Spleen (tissue), 11 donors: ENCODE results near the gene SLAMF9. TPM values are rescaled to one million over a fixed set of nuclear protein-coding genes. Genes with fewer than 3 reads are reported as not detected.

ENCODE experiments used
- DNase-seq: peaks from one replicate; pipeline ENCODE4 v3.0.0-alpha.2; 2020
- H3K27ac ChIP-seq, 8 donors: fragments of 200-600 bp; sonication (generic) in 7 of 8; 1 replicate in 4 of 8; 2 replicates in 4 of 8; pipeline versions ENCODE4 v1.5.0 to v1.8.0; 2016 to 2021; ENCODE audit warnings: inconsistent platforms in 4 of 8, mild to moderate bottlenecking in 4 of 8, moderate library complexity in 1 of 8
- H3K27me3 ChIP-seq, 7 donors: fragments of 200-600 bp; sonication (generic) in 6 of 7; replicated peaks in 1 of 7; 1 replicate in 4 of 7; 2 replicates in 3 of 7; pipeline versions ENCODE4 v1.5.0 to v1.8.0; 2016 to 2021; ENCODE audit warnings: inconsistent platforms in 3 of 7, mild to moderate bottlenecking in 1 of 7
- H3K36me3 ChIP-seq, 6 donors: fragments of 200-600 bp; sonication (generic) in 5 of 6; 1 replicate in 4 of 6; 2 replicates in 2 of 6; pipeline versions ENCODE4 v1.5.0 to v1.8.0; 2016 to 2021; ENCODE audit warnings: inconsistent platforms in 2 of 6
- H3K4me1 ChIP-seq, 6 donors: fragments of 200-600 bp; sonication (generic) in 5 of 6; 1 replicate in 3 of 6; 2 replicates in 3 of 6; pipeline versions ENCODE4 v1.5.0 to v1.8.0; 2016 to 2021; ENCODE audit warnings: inconsistent platforms in 3 of 6
- H3K4me3 ChIP-seq, 8 donors: fragments of 200-600 bp; sonication (generic) in 7 of 8; 1 replicate in 4 of 8; 2 replicates in 4 of 8; pipeline versions ENCODE4 v1.5.0 to v1.8.0; 2016 to 2021; ENCODE audit warnings: inconsistent platforms in 4 of 8, mild to moderate bottlenecking in 4 of 8, moderate library complexity in 2 of 8
- H3K9me3 ChIP-seq, 8 donors: fragments of 200-600 bp; sonication (generic) in 7 of 8; 1 replicate in 4 of 8; 2 replicates in 4 of 8; pipeline versions ENCODE4 v1.5.0 to v1.8.0; 2016 to 2021; ENCODE audit warnings: inconsistent platforms in 4 of 8
- CTCF ChIP-seq, 11 experiments: fragments of 200-600 bp in 7 of 11; fragments of 450-650 bp in 4 of 11; sonication (generic) in 4 of 11; IDR thresholded peaks in 8 of 11; conservative IDR thresholded peaks in 3 of 11; 1 replicate in 7 of 11; 2 replicates in 4 of 11; pipeline versions ENCODE4 v1.4.0 to v1.8.0; 2016 to 2021; ENCODE audit warnings: antibody characterized with exemption in 11 of 11, inconsistent platforms in 4 of 11, mild to moderate bottlenecking in 1 of 11
- POLR2A ChIP-seq, 3 donors: fragments of 450-650 bp; IDR thresholded peaks; one replicate each; pipeline ENCODE4 v1.5.1; 2017; ENCODE audit warnings: antibody characterized with exemption in 3 of 3, mild to moderate bottlenecking in 1 of 3
- POLR2AphosphoS5 ChIP-seq, 3 donors: sonication (generic); formaldehyde crosslinking; IDR thresholded peaks; one replicate each; pipeline ENCODE4 v1.5.1; 2017; ENCODE audit warnings: antibody characterized with exemption in 3 of 3
- WGBS, 5 donors: extraction: QIAGEN DNeasy Blood & Tissue Kit in 3 of 5; methylation state at CpG; one replicate each; pipeline versions ENCODE4 v1.1.5 to v1.1.7; 2013 to 2018; 5-methylcytosine and 5-hydroxymethylcytosine counted together
- intact Hi-C: fragments of 100-400 bp; cut with DNase I; formaldehyde crosslinking; loops from one replicate; pipeline ENCODE4 v1.15.0; 2023; ENCODE audit warnings: low total_unique reads
- polyA plus RNA-seq, 3 donors: library from polyadenylated mRNA; stranded (reverse); fragments of 200-250 nt; gene quantifications; one replicate each; pipeline ENCODE4 v1.2.1, GENCODE V29; 2013
- total RNA-seq, 7 donors: library from RNA; depleted of rRNA in 3 of 7; stranded (reverse); fragments of >200 nt in 3 of 7; fragmentation: NEBNext Ultra II Directional in 4 of 7; extraction: Animal tissue kit (Norgen Biotek cat#: 25700) in 4 of 7; gene quantifications; one replicate each; pipeline versions ENCODE4 v1.1.0 to v1.2.1, GENCODE V29; 2016 to 2021
- donor health status: healthy with polysubstance abuse.
- donor health status: DM: no; HTN: no; CAD: no; lungs with moderate emphysema.
- donor health status: DM: no; HTN: no; CAD: no.
- donor health status: Bipolar disorder and iron deficiency.
- donor health status: healthy.
- donor health status: DM: no; HTN: no; CAD: no.
- donor health status: DM: yes; HTN: yes; CAD: no.

The SLAMF9 gene
- total and polyA plus RNA-seq, 10 donors, result 0.14 to 1.3 (median 0.46) TPM; not detected in 4

- Histone ChIP-seq H3K27me3 (no peaks in the 10 kb centered on the region), H3K4me3 (no peak overlapping the region), H3K36me3 (no peaks in the 10 kb centered on the region), H3K27ac (no peak overlapping the region), H3K4me1 (no peaks in the 10 kb centered on the region), H3K9me3 (no peaks in the 10 kb centered on the region)
- TF ChIP-seq POLR2A (IDR thresholded peaks at IDR 0.05), result no peak
- no peak for TF ChIP-seq CTCF (IDR thresholded peaks at IDR 0.05 in 8 of 11, conservative IDR thresholded peaks at IDR 0.05 in 3 of 11)
- no peak for TF ChIP-seq POLR2AphosphoS5 (IDR thresholded peaks at IDR 0.05)
- 59 to 81% (median 70%) methylated on average over 5 of the region's 5 CpGs for WGBS, 5 donors
- intact Hi-C loops, result no loop called here
- DNase-seq, result no peak
These were observed 6.8 kb upstream of the SLAMF9 start for GRCh38 chr1:159960721-159961381.

GRCh38 chr1:159959451-159959850 lies 5.4 kb upstream of the SLAMF9 start:
- no peak for DNase-seq
- H3K36me3 ChIP-seq, result no peaks in the 10 kb centered on the region
- 67 to 86% (median 79%) methylated on average over 4 of the region's 4 CpGs for WGBS, 5 donors
- H3K27me3 ChIP-seq, result peaks cover 0 to under 1% (median 0%) of the 10 kb centered on the region in 7 donors
- H3K4me3 ChIP-seq, result no peak overlapping the region
- intact Hi-C loops, result no loop called here
- H3K27ac ChIP-seq, result no peak overlapping the region
- TF ChIP-seq POLR2AphosphoS5 (IDR thresholded peaks at IDR 0.05), result no peak
- no peak for TF ChIP-seq POLR2A (IDR thresholded peaks at IDR 0.05)
- no peak for TF ChIP-seq CTCF (IDR thresholded peaks at IDR 0.05 in 8 of 11, conservative IDR thresholded peaks at IDR 0.05 in 3 of 11)
- no peaks in the 10 kb centered on the region for H3K4me1 ChIP-seq
- H3K9me3 ChIP-seq, result no peaks in the 10 kb centered on the region

GRCh38 chr1:159958719-159959380 lies 4.8 kb upstream of the SLAMF9 start:
- WGBS, 5 donors, result 50 to 76% (median 52%) methylated on average over 3 of the region's 3 CpGs
- no peak overlapping the region for H3K27ac ChIP-seq
- no peak for TF ChIP-seq POLR2AphosphoS5 (IDR thresholded peaks at IDR 0.05)
- TF ChIP-seq CTCF (IDR thresholded peaks at IDR 0.05 in 8 of 11, conservative IDR thresholded peaks at IDR 0.05 in 3 of 11), result no peak
- no peak for TF ChIP-seq POLR2A (IDR thresholded peaks at IDR 0.05)
- peaks cover 0 to 6% (median 0%) of the 10 kb centered on the region in 7 donors for H3K27me3 ChIP-seq
- no peaks in the 10 kb centered on the region for H3K9me3 ChIP-seq
- H3K4me3 ChIP-seq, result no peak overlapping the region
- DNase-seq, result no peak
- no peaks in the 10 kb centered on the region for H3K4me1 ChIP-seq
- intact Hi-C loops, result no loop called here
- H3K36me3 ChIP-seq, result no peaks in the 10 kb centered on the region

GRCh38 chr1:159957824-159958268 lies 3.8 kb upstream of the SLAMF9 start:
- Histone ChIP-seq H3K4me3 (no peak overlapping the region), H3K4me1 (no peaks in the 10 kb centered on the region), H3K27me3 (peaks cover 0 to 16% (median 0%) of the 10 kb centered on the region in 7 donors), H3K36me3 (no peaks in the 10 kb centered on the region), H3K9me3 (no peaks in the 10 kb centered on the region), H3K27ac (no peak overlapping the region)
- DNase-seq, result peak; percentile 63
- intact Hi-C loops, result no loop called here
- TF ChIP-seq POLR2AphosphoS5 (IDR thresholded peaks at IDR 0.05), result no peak
- TF ChIP-seq CTCF (IDR thresholded peaks at IDR 0.05 in 8 of 11, conservative IDR thresholded peaks at IDR 0.05 in 3 of 11), result no peak
- TF ChIP-seq POLR2A (IDR thresholded peaks at IDR 0.05), result no peak
- 59 to 68% (median 62%) methylated on average over 9 of the region's 9 CpGs for WGBS, 5 donors
